DOHH2 (cell line): ENCODE data around the gene ITPR3.

ENCODE experiments used
- H3F3A ChIP-seq: fragments of 200-600 bp; sonication (generic), shearing (Covaris generic); 2 replicates; pipeline ENCODE4 v1.6.0; 2016; ENCODE audit warnings: antibody characterized with exemption, mild to moderate bottlenecking; ENCODE audit not compliant: control insufficient read depth, insufficient read depth
- H3K27ac ChIP-seq: fragments of 200-600 bp; sonication (generic); 2 replicates; pipeline ENCODE4 v1.5.1; 2014; ENCODE audit warnings: low read depth, mild to moderate bottlenecking, low read length, moderate library complexity
- H3K27me3 ChIP-seq: fragments of 200-600 bp; sonication (generic); 2 replicates; pipeline ENCODE4 v1.6.1; 2014; ENCODE audit warnings: mild to moderate bottlenecking, low read length, mixed read lengths; ENCODE audit not compliant: control insufficient read depth
- H3K36me3 ChIP-seq: fragments of 200-600 bp; sonication (generic); 2 replicates; pipeline ENCODE4 v1.6.1; 2014; ENCODE audit warnings: mild to moderate bottlenecking, low read length, moderate library complexity, mixed read lengths; ENCODE audit not compliant: control insufficient read depth
- H3K4me1 ChIP-seq: fragments of 200-600 bp; sonication (generic); 2 replicates; pipeline ENCODE4 v1.6.1; 2014; ENCODE audit warnings: mild to moderate bottlenecking, low read length, mixed read lengths; ENCODE audit not compliant: control insufficient read depth
- H3K4me2 ChIP-seq: fragments of 200-600 bp; sonication (generic); 2 replicates; pipeline ENCODE4 v1.6.0; 2014; ENCODE audit warnings: mild to moderate bottlenecking, low read length, moderate library complexity
- H3K4me3 ChIP-seq: fragments of 200-600 bp; sonication (generic); 2 replicates; pipeline ENCODE4 v1.5.1; 2014; ENCODE audit warnings: mild to moderate bottlenecking, low read length, mixed read lengths
- H3K79me2 ChIP-seq: fragments of 200-600 bp; sonication (generic); 2 replicates; pipeline ENCODE4 v1.6.1; 2014; ENCODE audit warnings: mild to moderate bottlenecking, low read length, mixed read lengths; ENCODE audit not compliant: control insufficient read depth
- H3K9me2 ChIP-seq: fragments of 200-600 bp; sonication (generic); replicated peaks from 2 replicates; pipeline ENCODE4 v1.6.1; 2014; ENCODE audit warnings: mild to moderate bottlenecking, low read length, mixed read lengths; ENCODE audit not compliant: control insufficient read depth
- H3K9me3 ChIP-seq: fragments of 200-600 bp; sonication (generic); 2 replicates; pipeline ENCODE4 v1.6.1; 2014; ENCODE audit warnings: antibody characterized with exemption, low read length, mixed read lengths; ENCODE audit not compliant: control insufficient read depth, insufficient read depth
- H4K20me1 ChIP-seq: fragments of 200-600 bp; sonication (generic); 2 replicates; pipeline ENCODE4 v1.6.0; 2014; ENCODE audit warnings: low read depth, mild to moderate bottlenecking, antibody characterized with exemption, low read length, moderate library complexity; ENCODE audit not compliant: control insufficient read depth, insufficient read depth
- CTCF ChIP-seq: fragments of 200-600 bp; sonication (generic); IDR thresholded peaks from one replicate; pipeline ENCODE4 v1.5.1; 2014; ENCODE audit warnings: antibody characterized with exemption, mild to moderate bottlenecking, low read depth, low read length; ENCODE audit not compliant: poor library complexity, severe bottlenecking
- EZH2phosphoT487 ChIP-seq: fragments of 200-600 bp; sonication (generic); IDR thresholded peaks from 2 replicates; pipeline ENCODE4 v1.6.1; 2017; ENCODE audit warnings: borderline replicate concordance, mild to moderate bottlenecking, antibody characterized with exemption, low read length, moderate library complexity, mixed read lengths

The ITPR3 gene

GRCh38 chr6:33663727-33664449, 42.8 kb downstream of the ITPR3 start:
- H3K9me3 ChIP-seq: no peaks in the 10 kb centered on the region
- no peaks in the 10 kb centered on the region for H3F3A ChIP-seq
- no peaks in the 10 kb centered on the region for H3K27me3 ChIP-seq
- H3K4me1 ChIP-seq: peaks cover 5% of the 10 kb centered on the region; the same call in 1 of the 2 replicates
- peaks cover 87% of the 10 kb centered on the region for H3K36me3 ChIP-seq
- H3K79me2 ChIP-seq: no peaks in the 10 kb centered on the region
- TF ChIP-seq CTCF: no peak
- TF ChIP-seq EZH2phosphoT487: no peak
- H3K27ac ChIP-seq: no peak overlapping the region
- no peak overlapping the region for H3K4me3 ChIP-seq
- H3K9me2 ChIP-seq: no peaks in the 10 kb centered on the region
- H3K4me2 ChIP-seq: no peak overlapping the region
- H4K20me1 ChIP-seq: no peaks in the 10 kb centered on the region

- no peaks in the 10 kb centered on the region for H3K9me2 ChIP-seq
- no peaks in the 10 kb centered on the region for H3F3A ChIP-seq
- H3K9me3 ChIP-seq: no peaks in the 10 kb centered on the region
- no peaks in the 10 kb centered on the region for H3K79me2 ChIP-seq
- H3K4me3 ChIP-seq: no peak overlapping the region
- no peaks in the 10 kb centered on the region for H4K20me1 ChIP-seq
- no peak for TF ChIP-seq CTCF
- no peak for TF ChIP-seq EZH2phosphoT487
- peaks cover 5% of the 10 kb centered on the region; the same call in 1 of the 2 replicates for H3K4me1 ChIP-seq
- H3K4me2 ChIP-seq: no peak overlapping the region
- H3K36me3 ChIP-seq: peaks cover 87% of the 10 kb centered on the region
- H3K27ac ChIP-seq: no peak overlapping the region
- H3K27me3 ChIP-seq: no peaks in the 10 kb centered on the region
These were observed 43.5 kb downstream of the ITPR3 start for GRCh38 chr6:33664506-33665057.

- peaks cover 93% of the 10 kb centered on the region for H3K36me3 ChIP-seq
- no peaks in the 10 kb centered on the region for H3K9me3 ChIP-seq
- no peak overlapping the region for H3K4me2 ChIP-seq
- no peaks in the 10 kb centered on the region for H3K27me3 ChIP-seq
- no peaks in the 10 kb centered on the region for H3K79me2 ChIP-seq
- no peak for TF ChIP-seq CTCF
- no peak for TF ChIP-seq EZH2phosphoT487
- H3K9me2 ChIP-seq: no peaks in the 10 kb centered on the region
- no peaks in the 10 kb centered on the region for H4K20me1 ChIP-seq
- no peak overlapping the region for H3K27ac ChIP-seq
- no peaks in the 10 kb centered on the region for H3F3A ChIP-seq
- H3K4me3 ChIP-seq: no peak overlapping the region
- peaks cover 5% of the 10 kb centered on the region; the same call in 1 of the 2 replicates for H3K4me1 ChIP-seq
These were observed 44.8 kb downstream of the ITPR3 start for GRCh38 chr6:33665957-33666356.
